Astrocyte (in vitro differentiated cells and primary cell): ENCODE data around the gene MEMO1.

Experiments used
- EZH2 ChIP-seq: IDR thresholded peaks from 2 replicates; pipeline ENCODE4 v1.6.1; 2012; ENCODE audit warnings: mild to moderate bottlenecking, low read length, inconsistent platforms; ENCODE audit not compliant: insufficient read depth
- TF ChIP-seq, protein P1 (sequence below): IDR thresholded peaks from 2 replicates; pipeline ENCODE4 v1.5.1; 2011; ENCODE audit warnings: low read depth, mild to moderate bottlenecking, inconsistent platforms, low read length, moderate library complexity; ENCODE audit not compliant: insufficient read depth

DNA sequence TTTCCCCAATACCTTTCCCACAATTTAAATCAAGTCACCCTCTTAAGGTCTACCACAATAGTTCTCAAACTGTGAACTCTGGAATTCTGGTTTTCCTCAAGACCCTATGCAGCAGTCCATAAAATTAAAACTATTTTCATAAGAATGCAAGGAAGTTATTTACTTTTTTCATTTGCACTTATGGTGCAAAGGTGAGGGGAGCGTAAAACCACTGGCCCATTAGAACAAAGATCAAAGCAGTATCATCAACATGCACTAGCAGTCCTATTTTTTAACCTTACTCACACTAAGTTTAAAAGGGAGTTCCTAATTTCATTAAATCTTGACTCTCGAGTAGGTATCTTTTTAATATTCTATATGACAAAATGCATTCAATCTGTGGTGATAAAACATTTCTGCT is 85.3 kb downstream of the MEMO1 start:
- TF ChIP-seq, protein P1, sequence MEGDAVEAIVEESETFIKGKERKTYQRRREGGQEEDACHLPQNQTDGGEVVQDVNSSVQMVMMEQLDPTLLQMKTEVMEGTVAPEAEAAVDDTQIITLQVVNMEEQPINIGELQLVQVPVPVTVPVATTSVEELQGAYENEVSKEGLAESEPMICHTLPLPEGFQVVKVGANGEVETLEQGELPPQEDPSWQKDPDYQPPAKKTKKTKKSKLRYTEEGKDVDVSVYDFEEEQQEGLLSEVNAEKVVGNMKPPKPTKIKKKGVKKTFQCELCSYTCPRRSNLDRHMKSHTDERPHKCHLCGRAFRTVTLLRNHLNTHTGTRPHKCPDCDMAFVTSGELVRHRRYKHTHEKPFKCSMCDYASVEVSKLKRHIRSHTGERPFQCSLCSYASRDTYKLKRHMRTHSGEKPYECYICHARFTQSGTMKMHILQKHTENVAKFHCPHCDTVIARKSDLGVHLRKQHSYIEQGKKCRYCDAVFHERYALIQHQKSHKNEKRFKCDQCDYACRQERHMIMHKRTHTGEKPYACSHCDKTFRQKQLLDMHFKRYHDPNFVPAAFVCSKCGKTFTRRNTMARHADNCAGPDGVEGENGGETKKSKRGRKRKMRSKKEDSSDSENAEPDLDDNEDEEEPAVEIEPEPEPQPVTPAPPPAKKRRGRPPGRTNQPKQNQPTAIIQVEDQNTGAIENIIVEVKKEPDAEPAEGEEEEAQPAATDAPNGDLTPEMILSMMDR = no peak
- TF ChIP-seq EZH2 = no peak
